GM18951 (cell line): ENCODE measurements around the gene ZC3HAV1.
"Not testable (repeated sequence)": the region's sequence is repeated elsewhere in the genome, so short reads cannot be mapped to it uniquely, and the experiment has no call there.

Experiments
- POLR2A ChIP-seq: IDR thresholded peaks from 4 replicates; pipeline ENCODE4 v1.6.1; 2011; ENCODE audit warnings: mild to moderate bottlenecking; ENCODE audit not compliant: insufficient read length, insufficient read depth; ENCODE audit errors: extremely low read depth
- in situ Hi-C: fragments of 300-500 bp; cut with MboI; formaldehyde crosslinking; loops from one replicate; pipeline ENCODE4 v1.12.0; 2022; ENCODE audit warnings: low sequenced_read_pairs, mixed read lengths, inconsistent platforms; ENCODE audit not compliant: unreplicated experiment

The ZC3HAV1 gene

GRCh38 chr7:139089118-139089517, 20.4 kb downstream of the ZC3HAV1 start:
- TF ChIP-seq POLR2A = no peak
- in situ Hi-C loops = no loop called here

GRCh38 chr7:139088268-139088667, 21.3 kb downstream of the ZC3HAV1 start:
- in situ Hi-C loops = no loop called here
- no peak for TF ChIP-seq POLR2A

- in situ Hi-C loops = no loop called here
- no peak for TF ChIP-seq POLR2A
Observed at GRCh38 chr7:139087212-139087611, 22.3 kb downstream of the ZC3HAV1 start.

GRCh38 chr7:139086454-139086853, 23.1 kb downstream of the ZC3HAV1 start:
- in situ Hi-C loops = no loop called here
- no peak for TF ChIP-seq POLR2A

- no peak for TF ChIP-seq POLR2A
- in situ Hi-C loops = no loop called here
Observed at GRCh38 chr7:139084709-139085108, 24.8 kb downstream of the ZC3HAV1 start.

- no peak for TF ChIP-seq POLR2A
- in situ Hi-C loops = no loop called here
Observed at GRCh38 chr7:139081584-139081983, 27.9 kb downstream of the ZC3HAV1 start.

- in situ Hi-C loops = no loop called here
Observed at GRCh38 chr7:139080905-139081304, 28.6 kb downstream of the ZC3HAV1 start.

GRCh38 chr7:139079861-139080260, 29.7 kb downstream of the ZC3HAV1 start:
- in situ Hi-C loops = no loop called here

More at GRCh38 chr7:139080905-139081304, 28.6 kb downstream of the ZC3HAV1 start:
- TF ChIP-seq POLR2A = no peak

GRCh38 chr7:139078911-139079310, 30.6 kb downstream of the ZC3HAV1 start:
- in situ Hi-C loops = no loop called here
- TF ChIP-seq POLR2A = no peak

More at GRCh38 chr7:139079861-139080260, 29.7 kb downstream of the ZC3HAV1 start:
- TF ChIP-seq POLR2A = no peak

- in situ Hi-C loops = no loop called here
- TF ChIP-seq POLR2A = no peak
Observed at GRCh38 chr7:139078399-139078798, 31.1 kb downstream of the ZC3HAV1 start.

GRCh38 chr7:139077706-139078105, 31.8 kb downstream of the ZC3HAV1 start:
- in situ Hi-C loops = not testable (repeated sequence)

GRCh38 chr7:139075871-139076686, 33.4 kb downstream of the ZC3HAV1 start:
- in situ Hi-C loops = no loop called here
- TF ChIP-seq POLR2A = no peak

- in situ Hi-C loops = no loop called here
- no peak for TF ChIP-seq POLR2A
Observed at GRCh38 chr7:139075031-139075652, 34.4 kb downstream of the ZC3HAV1 start.

GRCh38 chr7:139072796-139073195, 36.7 kb downstream of the ZC3HAV1 start:
- no peak for TF ChIP-seq POLR2A
- in situ Hi-C loops = no loop called here
